Endodermal cell (in vitro differentiated cells): ENCODE data around the gene SLK. TPM values are rescaled to one million over a fixed set of nuclear protein-coding genes. Genes with fewer than 3 reads are reported as not detected.
A peak's percentile ranks its signal among the peaks of the same experiment; 100 is the strongest.

Experiments used
- DNase-seq: peaks from one replicate; pipeline ENCODE4 v3.0.0-alpha.2; 2017
- H3K27ac ChIP-seq: 2 replicates; pipeline ENCODE4 v1.5.1; 2013; ENCODE audit warnings: mild to moderate bottlenecking, low read depth, low read length, moderate library complexity
- H3K27me3 ChIP-seq: 2 replicates; pipeline ENCODE4 v1.6.1; 2013; ENCODE audit warnings: mild to moderate bottlenecking, low read length, moderate library complexity; ENCODE audit not compliant: insufficient read depth, control insufficient read depth, poor library complexity, severe bottlenecking
- H3K36me3 ChIP-seq: 2 replicates; pipeline ENCODE4 v1.7.0; 2013; ENCODE audit warnings: mild to moderate bottlenecking, low read length, moderate library complexity; ENCODE audit not compliant: control insufficient read depth, insufficient read depth
- H3K4me1 ChIP-seq: one replicate; pipeline ENCODE4 v1.7.0; 2013; ENCODE audit warnings: low read length; ENCODE audit not compliant: control insufficient read depth, insufficient read depth
- H3K4me3 ChIP-seq: 2 replicates; pipeline ENCODE4 v1.5.1; 2013; ENCODE audit warnings: mild to moderate bottlenecking, low read length, moderate library complexity
- H3K9ac ChIP-seq: 2 replicates; pipeline ENCODE4 v1.6.1; 2013; ENCODE audit warnings: mild to moderate bottlenecking, low read length, moderate library complexity; ENCODE audit not compliant: poor library complexity, severe bottlenecking; ENCODE audit errors: extremely low read depth
- H3K9me3 ChIP-seq: 2 replicates; pipeline ENCODE4 v1.6.1; 2013; ENCODE audit warnings: mild to moderate bottlenecking, low read length, moderate library complexity; ENCODE audit not compliant: control insufficient read depth
- H3K27ac Mint-ChIP-seq: 2 replicates; pipeline ENCODE4 v1.8.0; 2020; ENCODE audit warnings: mixed read lengths
- H3K27me3 Mint-ChIP-seq: 2 replicates; pipeline ENCODE4 v1.8.0; 2021; ENCODE audit warnings: mild to moderate bottlenecking, mixed read lengths; ENCODE audit not compliant: insufficient read depth
- H3K36me3 Mint-ChIP-seq: 2 replicates; pipeline ENCODE4 v1.8.0; 2020; ENCODE audit warnings: low read depth, mixed read lengths
- H3K4me1 Mint-ChIP-seq: 2 replicates; pipeline ENCODE4 v1.8.0; 2020; ENCODE audit warnings: mixed read lengths
- H3K4me3 Mint-ChIP-seq: 2 replicates; pipeline ENCODE4 v1.8.0; 2020; ENCODE audit warnings: mild to moderate bottlenecking, moderate library complexity, mixed read lengths
- H3K9me3 Mint-ChIP-seq: 2 replicates; pipeline ENCODE4 v1.8.0; 2020; ENCODE audit warnings: mild to moderate bottlenecking, mixed read lengths
- CTCF ChIP-seq: fragments of 200-600 bp; sonication (generic); conservative IDR thresholded peaks from 2 replicates; pipeline ENCODE4 v1.5.0; 2021; ENCODE audit warnings: antibody characterized with exemption, mild to moderate bottlenecking
- WGBS, 2 experiments: methylation state at CpG; one replicate each; pipeline versions ENCODE4 v1.1.5 to v1.1.7; 2013; ENCODE audit warnings: missing lambda C conversion rate in 2 of 2, mixed read lengths in 1 of 2; ENCODE audit not compliant: insufficient coverage in 1 of 2, insufficient read length in 1 of 2; 5-methylcytosine and 5-hydroxymethylcytosine counted together
- total RNA-seq, 2 donors: library from RNA; stranded (reverse); fragmentation: NEBNext Ultra II Directional in 1 of 2; extraction: Animal tissue kit (Norgen Biotek cat#: 25700) in 1 of 2; gene quantifications; 2 replicates in 1 of 2; 3 replicates in 1 of 2; pipeline ENCODE4 v1.2.1, GENCODE V29; 2021

The SLK gene
- total RNA-seq, 2 donors from 2014 or later: 23.4 to 32.9 TPM

- peak; percentile 45 for DNase-seq
- no peak for TF ChIP-seq CTCF
- no peak overlapping the region for H3K4me3 Mint-ChIP-seq
- Histone ChIP-seq H3K27me3 (no peaks in the 10 kb centered on the region), H3K4me1 (no peaks in the 10 kb centered on the region), H3K9ac (no peak overlapping the region), H3K27ac (no peak overlapping the region), H3K9me3 (no peaks in the 10 kb centered on the region), H3K36me3 (peaks cover 8% of the 10 kb centered on the region), H3K4me3 (no peak overlapping the region)
- no peaks in the 10 kb centered on the region for H3K27me3 Mint-ChIP-seq
- peaks cover 6% of the 10 kb centered on the region for H3K36me3 Mint-ChIP-seq
- peak overlapping the region; percentile 46 for H3K27ac Mint-ChIP-seq
- H3K4me1 Mint-ChIP-seq: peaks cover 17% of the 10 kb centered on the region
- 86 to 91% methylated on average over 10 to 11 of the region's 11 CpGs for WGBS, 2 experiments
- H3K9me3 Mint-ChIP-seq: no peaks in the 10 kb centered on the region
These were observed 67.0 kb downstream of the SLK start for GRCh38 chr10:104033966-104034365.

GRCh38 chr10:104034401-104035193 is 67.7 kb downstream of the SLK start:
- Mint-ChIP-seq H3K36me3 (peaks cover 4% of the 10 kb centered on the region), H3K4me3 (no peak overlapping the region), H3K27ac (peak overlapping the region; percentile 46), H3K9me3 (no peaks in the 10 kb centered on the region), H3K27me3 (no peaks in the 10 kb centered on the region), H3K4me1 (peaks cover 17% of the 10 kb centered on the region)
- DNase-seq: peak; percentile 52
- Histone ChIP-seq H3K27me3 (no peaks in the 10 kb centered on the region), H3K4me1 (no peaks in the 10 kb centered on the region), H3K36me3 (peaks cover 1% of the 10 kb centered on the region), H3K27ac (no peak overlapping the region), H3K9ac (no peak overlapping the region), H3K9me3 (no peaks in the 10 kb centered on the region), H3K4me3 (no peak overlapping the region)
- 85 to 87% methylated on average over 9 to 23 of the region's 23 CpGs for WGBS, 2 experiments
- no peak for TF ChIP-seq CTCF

GRCh38 chr10:104035194-104036068 is 68.5 kb downstream of the SLK start:
- Histone ChIP-seq H3K9me3 (no peaks in the 10 kb centered on the region), H3K4me3 (no peak overlapping the region), H3K27ac (no peak overlapping the region), H3K27me3 (no peaks in the 10 kb centered on the region), H3K36me3 (no peaks in the 10 kb centered on the region), H3K4me1 (no peaks in the 10 kb centered on the region), H3K9ac (no peak overlapping the region)
- Mint-ChIP-seq H3K27me3 (no peaks in the 10 kb centered on the region), H3K4me3 (no peak overlapping the region), H3K4me1 (peaks cover 17% of the 10 kb centered on the region), H3K36me3 (peaks cover 2% of the 10 kb centered on the region), H3K9me3 (no peaks in the 10 kb centered on the region), H3K27ac (no peak overlapping the region)
- no peak for TF ChIP-seq CTCF
- 90 to 93% methylated on average over 13 to 18 of the region's 18 CpGs for WGBS, 2 experiments
- peak; percentile 43 for DNase-seq
